ENCODE data around the gene CERS3. TPM values are rescaled to one million over a fixed set of nuclear protein-coding genes. Genes with fewer than 3 reads are reported as not detected.

Gene CERS3
- total and polyA plus RNA-seq, 4 donors = not detected

DNA sequence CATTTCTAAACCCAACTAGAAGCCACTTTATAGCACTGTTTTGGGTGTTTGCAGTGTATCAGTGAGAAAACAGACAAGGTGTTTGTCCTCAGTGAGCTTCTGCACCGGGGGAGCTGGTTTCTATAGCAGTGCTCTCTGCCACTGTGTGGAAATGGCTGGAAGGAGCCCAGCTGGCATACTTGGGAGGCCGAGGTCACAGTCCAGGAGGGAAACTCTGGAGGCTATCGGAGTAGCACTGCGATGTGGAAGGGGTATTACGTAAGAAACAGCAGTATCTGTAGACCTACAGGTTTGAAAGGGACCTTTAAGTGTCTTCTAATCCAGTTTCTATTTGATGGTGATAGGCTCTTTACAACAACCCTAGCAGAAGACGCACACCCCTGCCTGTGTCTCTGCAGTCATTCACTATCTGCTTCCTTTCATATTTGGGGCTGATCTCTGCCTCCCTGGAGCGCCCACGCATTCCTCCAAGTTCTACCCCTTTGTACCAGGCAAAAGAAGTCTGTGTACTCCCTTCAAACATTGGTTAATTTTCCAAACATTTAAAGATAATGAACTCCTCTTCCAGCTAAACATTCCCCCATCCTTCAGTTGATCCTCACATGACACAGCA, 99.5 kb downstream of the CERS3 start:
- peak; percentile 80 to 82 for TF ChIP-seq HNF4A (conservative IDR thresholded peaks at IDR 0.05)
- TF ChIP-seq TAF1 (conservative IDR thresholded peaks at IDR 0.05) = no peak
- peak in 1 of 2 donors; percentile 67 for TF ChIP-seq RXRA (IDR thresholded peaks at IDR 0.05)
- peak in 1 of 2 donors; percentile 53 for TF ChIP-seq JUND (IDR thresholded peaks at IDR 0.05)
- TF ChIP-seq, protein P1, sequence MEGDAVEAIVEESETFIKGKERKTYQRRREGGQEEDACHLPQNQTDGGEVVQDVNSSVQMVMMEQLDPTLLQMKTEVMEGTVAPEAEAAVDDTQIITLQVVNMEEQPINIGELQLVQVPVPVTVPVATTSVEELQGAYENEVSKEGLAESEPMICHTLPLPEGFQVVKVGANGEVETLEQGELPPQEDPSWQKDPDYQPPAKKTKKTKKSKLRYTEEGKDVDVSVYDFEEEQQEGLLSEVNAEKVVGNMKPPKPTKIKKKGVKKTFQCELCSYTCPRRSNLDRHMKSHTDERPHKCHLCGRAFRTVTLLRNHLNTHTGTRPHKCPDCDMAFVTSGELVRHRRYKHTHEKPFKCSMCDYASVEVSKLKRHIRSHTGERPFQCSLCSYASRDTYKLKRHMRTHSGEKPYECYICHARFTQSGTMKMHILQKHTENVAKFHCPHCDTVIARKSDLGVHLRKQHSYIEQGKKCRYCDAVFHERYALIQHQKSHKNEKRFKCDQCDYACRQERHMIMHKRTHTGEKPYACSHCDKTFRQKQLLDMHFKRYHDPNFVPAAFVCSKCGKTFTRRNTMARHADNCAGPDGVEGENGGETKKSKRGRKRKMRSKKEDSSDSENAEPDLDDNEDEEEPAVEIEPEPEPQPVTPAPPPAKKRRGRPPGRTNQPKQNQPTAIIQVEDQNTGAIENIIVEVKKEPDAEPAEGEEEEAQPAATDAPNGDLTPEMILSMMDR (IDR thresholded peaks at IDR 0.05; ENCODE audit: low read depth, low read length, missing input control) = no peak
- no peak for TF ChIP-seq FOXA2 (IDR thresholded peaks at IDR 0.05)
- peak; percentile 30 to 39 for TF ChIP-seq RAD21 (IDR thresholded peaks at IDR 0.05)
- TF ChIP-seq HNF4G (IDR thresholded peaks at IDR 0.05) = peak; percentile 24
- TF ChIP-seq, protein P2, sequence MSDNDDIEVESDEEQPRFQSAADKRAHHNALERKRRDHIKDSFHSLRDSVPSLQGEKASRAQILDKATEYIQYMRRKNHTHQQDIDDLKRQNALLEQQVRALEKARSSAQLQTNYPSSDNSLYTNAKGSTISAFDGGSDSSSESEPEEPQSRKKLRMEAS (IDR thresholded peaks at IDR 0.05) = no peak
- TF ChIP-seq, protein P3, sequence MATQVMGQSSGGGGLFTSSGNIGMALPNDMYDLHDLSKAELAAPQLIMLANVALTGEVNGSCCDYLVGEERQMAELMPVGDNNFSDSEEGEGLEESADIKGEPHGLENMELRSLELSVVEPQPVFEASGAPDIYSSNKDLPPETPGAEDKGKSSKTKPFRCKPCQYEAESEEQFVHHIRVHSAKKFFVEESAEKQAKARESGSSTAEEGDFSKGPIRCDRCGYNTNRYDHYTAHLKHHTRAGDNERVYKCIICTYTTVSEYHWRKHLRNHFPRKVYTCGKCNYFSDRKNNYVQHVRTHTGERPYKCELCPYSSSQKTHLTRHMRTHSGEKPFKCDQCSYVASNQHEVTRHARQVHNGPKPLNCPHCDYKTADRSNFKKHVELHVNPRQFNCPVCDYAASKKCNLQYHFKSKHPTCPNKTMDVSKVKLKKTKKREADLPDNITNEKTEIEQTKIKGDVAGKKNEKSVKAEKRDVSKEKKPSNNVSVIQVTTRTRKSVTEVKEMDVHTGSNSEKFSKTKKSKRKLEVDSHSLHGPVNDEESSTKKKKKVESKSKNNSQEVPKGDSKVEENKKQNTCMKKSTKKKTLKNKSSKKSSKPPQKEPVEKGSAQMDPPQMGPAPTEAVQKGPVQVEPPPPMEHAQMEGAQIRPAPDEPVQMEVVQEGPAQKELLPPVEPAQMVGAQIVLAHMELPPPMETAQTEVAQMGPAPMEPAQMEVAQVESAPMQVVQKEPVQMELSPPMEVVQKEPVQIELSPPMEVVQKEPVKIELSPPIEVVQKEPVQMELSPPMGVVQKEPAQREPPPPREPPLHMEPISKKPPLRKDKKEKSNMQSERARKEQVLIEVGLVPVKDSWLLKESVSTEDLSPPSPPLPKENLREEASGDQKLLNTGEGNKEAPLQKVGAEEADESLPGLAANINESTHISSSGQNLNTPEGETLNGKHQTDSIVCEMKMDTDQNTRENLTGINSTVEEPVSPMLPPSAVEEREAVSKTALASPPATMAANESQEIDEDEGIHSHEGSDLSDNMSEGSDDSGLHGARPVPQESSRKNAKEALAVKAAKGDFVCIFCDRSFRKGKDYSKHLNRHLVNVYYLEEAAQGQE (IDR thresholded peaks at IDR 0.05) = no peak
- WGBS = 46% methylated on average over 8 of the region's 8 CpGs
- Histone ChIP-seq H3K27ac (ENCODE audit: low read depth in 1 of 2, low read length in 2 of 2) (no peak overlapping the region), H3K4me3 (ENCODE audit: low read depth in 1 of 3, low read length in 3 of 3) (no peak overlapping the region), H3K9me3 (ENCODE audit: control insufficient read depth in 4 of 4, low read length in 3 of 4) (peaks cover 0 to 8% (median 2%) of the 10 kb centered on the region in 4 donors), H3K27me3 (ENCODE audit: control insufficient read depth in 4 of 4, insufficient read depth in 4 of 4, low read length in 3 of 4) (no peaks in the 10 kb centered on the region), H3K9ac (ENCODE audit: low read depth in 1 of 2, low read length in 2 of 2) (no peak overlapping the region), H3K36me3 (ENCODE audit: control insufficient read depth in 4 of 4, insufficient read depth in 3 of 4, low read depth in 1 of 4, low read length in 3 of 4) (no peaks in the 10 kb centered on the region), H3K4me1 (ENCODE audit: control insufficient read depth in 4 of 4, insufficient read depth in 4 of 4, low read length in 3 of 4) (no peaks in the 10 kb centered on the region)
- no peak for DNase-seq (ENCODE audit: low spot score)

- H3K9me3 ChIP-seq (ENCODE audit: control insufficient read depth in 4 of 4, low read length in 3 of 4) = peaks cover 0 to 8% (median 3%) of the 10 kb centered on the region in 4 donors
- no peaks in the 10 kb centered on the region for H3K4me1 ChIP-seq (ENCODE audit: control insufficient read depth in 4 of 4, insufficient read depth in 4 of 4, low read length in 3 of 4)
- no peaks in the 10 kb centered on the region for H3K36me3 ChIP-seq (ENCODE audit: control insufficient read depth in 4 of 4, insufficient read depth in 3 of 4, low read depth in 1 of 4, low read length in 3 of 4)
- no peak overlapping the region for H3K9ac ChIP-seq (ENCODE audit: low read depth in 1 of 2, low read length in 2 of 2)
- WGBS = 91% methylated on average over 10 of the region's 10 CpGs
- H3K27me3 ChIP-seq (ENCODE audit: control insufficient read depth in 4 of 4, insufficient read depth in 4 of 4, low read length in 3 of 4) = no peaks in the 10 kb centered on the region
- no peak for DNase-seq (ENCODE audit: low spot score)
- no peak for TF ChIP-seq TAF1 (conservative IDR thresholded peaks at IDR 0.05)
- TF ChIP-seq, protein P2 (IDR thresholded peaks at IDR 0.05) = no peak
- no peak for TF ChIP-seq ATF3 (IDR thresholded peaks at IDR 0.05)
- no peak for TF ChIP-seq NR2F2 (IDR thresholded peaks at IDR 0.05)
- no peak for TF ChIP-seq HNF4G (IDR thresholded peaks at IDR 0.05)
- TF ChIP-seq EGR1 (IDR thresholded peaks at IDR 0.05; ENCODE audit: low read depth in 2 of 2) = no peak
- no peak for TF ChIP-seq RAD21 (IDR thresholded peaks at IDR 0.05)
- TF ChIP-seq FOXA2 (IDR thresholded peaks at IDR 0.05) = no peak
- TF ChIP-seq, protein P4, sequence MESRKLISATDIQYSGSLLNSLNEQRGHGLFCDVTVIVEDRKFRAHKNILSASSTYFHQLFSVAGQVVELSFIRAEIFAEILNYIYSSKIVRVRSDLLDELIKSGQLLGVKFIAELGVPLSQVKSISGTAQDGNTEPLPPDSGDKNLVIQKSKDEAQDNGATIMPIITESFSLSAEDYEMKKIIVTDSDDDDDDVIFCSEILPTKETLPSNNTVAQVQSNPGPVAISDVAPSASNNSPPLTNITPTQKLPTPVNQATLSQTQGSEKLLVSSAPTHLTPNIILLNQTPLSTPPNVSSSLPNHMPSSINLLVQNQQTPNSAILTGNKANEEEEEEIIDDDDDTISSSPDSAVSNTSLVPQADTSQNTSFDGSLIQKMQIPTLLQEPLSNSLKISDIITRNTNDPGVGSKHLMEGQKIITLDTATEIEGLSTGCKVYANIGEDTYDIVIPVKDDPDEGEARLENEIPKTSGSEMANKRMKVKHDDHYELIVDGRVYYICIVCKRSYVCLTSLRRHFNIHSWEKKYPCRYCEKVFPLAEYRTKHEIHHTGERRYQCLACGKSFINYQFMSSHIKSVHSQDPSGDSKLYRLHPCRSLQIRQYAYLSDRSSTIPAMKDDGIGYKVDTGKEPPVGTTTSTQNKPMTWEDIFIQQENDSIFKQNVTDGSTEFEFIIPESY (IDR thresholded peaks at IDR 0.05) = no peak
- no peak for TF ChIP-seq FOXA1 (IDR thresholded peaks at IDR 0.05)
- no peak for TF ChIP-seq SP1 (IDR thresholded peaks at IDR 0.05)
- no peak for TF ChIP-seq JUND (IDR thresholded peaks at IDR 0.05)
- TF ChIP-seq YY1 (IDR thresholded peaks at IDR 0.05) = no peak
- TF ChIP-seq, protein P3 (IDR thresholded peaks at IDR 0.05) = no peak
- H3K4me3 ChIP-seq (ENCODE audit: low read depth in 1 of 3, low read length in 3 of 3) = no peak overlapping the region
- no peak overlapping the region for H3K27ac ChIP-seq (ENCODE audit: low read depth in 1 of 2, low read length in 2 of 2)
These were observed 101.8 kb downstream of the CERS3 start for GRCh38 chr15:100426937-100427336.

Measured in liver (tissue), 9 donors.